K562 (cell line): ENCODE data around the gene ULK1. TPM values are rescaled to one million over a fixed set of nuclear protein-coding genes. Genes with fewer than 3 reads are reported as not detected.
A peak's percentile ranks its signal among the peaks of the same experiment; 100 is the strongest.

Source experiments
- ARNT ChIP-seq, 2 experiments: fragments of 450-650 bp; IDR thresholded peaks; 2 replicates each; pipeline ENCODE4 v1.6.1; 2016; ENCODE audit warnings: mild to moderate bottlenecking in 1 of 2
- CBFB ChIP-seq: sonication (generic); formaldehyde crosslinking; IDR thresholded peaks from 2 replicates; pipeline ENCODE4 v1.4.0; 2020; ENCODE audit warnings: mild to moderate bottlenecking, missing genetic modification reagents
- CXXC5 ChIP-seq: fragments of 250-450 bp; sonication (Bioruptor Pico); IDR thresholded peaks from 2 replicates; pipeline ENCODE4 v1.8.0; 2022; ENCODE audit warnings: inconsistent platforms, mild to moderate bottlenecking, moderate library complexity
- E2F6 ChIP-seq, 2 experiments: IDR thresholded peaks; 2 replicates each; pipeline ENCODE4 v1.6.1; 2011; ENCODE audit warnings: borderline replicate concordance in 1 of 2, control low read depth in 1 of 2, low read depth in 1 of 2, low read length in 1 of 2, mild to moderate bottlenecking in 1 of 2, mixed read lengths in 1 of 2, moderate library complexity in 1 of 2; ENCODE audit not compliant: insufficient read depth in 1 of 2, insufficient read length in 1 of 2, poor library complexity in 1 of 2, severe bottlenecking in 1 of 2; ENCODE audit errors: extremely low read depth in 1 of 2
- EGR1 ChIP-seq: fragments of 450-650 bp; conservative IDR thresholded peaks from 2 replicates; pipeline ENCODE4 v1.6.1; 2017; ENCODE audit warnings: mild to moderate bottlenecking
- FOXK1 ChIP-seq: sonication (generic); formaldehyde crosslinking; IDR thresholded peaks from 2 replicates; pipeline ENCODE4 v1.8.0; 2022; ENCODE audit warnings: missing genetic modification reagents, mild to moderate bottlenecking, borderline replicate concordance
- GABPA ChIP-seq: fragments of 200-800 bp; sonication (Bioruptor generic); conservative IDR thresholded peaks from 2 replicates; pipeline ENCODE4 v1.6.1; 2016; ENCODE audit warnings: low read depth, missing genetic modification characterization, missing compliant biosample characterization
- HDAC1 ChIP-seq, 2 experiments: fragments of 450-650 bp; IDR thresholded peaks; 2 replicates each; pipeline ENCODE4 v1.6.1; 2016 to 2017; ENCODE audit warnings: inconsistent platforms in 1 of 2, mild to moderate bottlenecking in 1 of 2, moderate library complexity in 1 of 2
- HES1 ChIP-seq: fragments of 450-650 bp; IDR thresholded peaks from 2 replicates; pipeline ENCODE4 v1.6.1; 2016; ENCODE audit warnings: low read depth, mild to moderate bottlenecking, moderate library complexity
- JUNB ChIP-seq: fragments of 450-650 bp; formaldehyde crosslinking; conservative IDR thresholded peaks from 2 replicates; pipeline ENCODE4 v1.4.0; 2020; ENCODE audit warnings: mild to moderate bottlenecking
- L3MBTL2 ChIP-seq: fragments of 450-650 bp; IDR thresholded peaks from 2 replicates; pipeline ENCODE4 v1.6.1; 2016; ENCODE audit warnings: mild to moderate bottlenecking, moderate library complexity
- PRDM10 ChIP-seq: fragments of 450-650 bp; IDR thresholded peaks from 2 replicates; pipeline ENCODE4 v1.6.1; 2018; ENCODE audit not compliant: partially characterized antibody
- PURB ChIP-seq: sonication (generic); formaldehyde crosslinking; IDR thresholded peaks from 2 replicates; pipeline ENCODE4 v1.9.0; 2021; ENCODE audit warnings: low read depth, mild to moderate bottlenecking, missing genetic modification reagents
- PYGO2 ChIP-seq: fragments of 450-650 bp; IDR thresholded peaks from 2 replicates; pipeline ENCODE4 v1.6.1; 2016; ENCODE audit warnings: mild to moderate bottlenecking, missing genetic modification characterization, moderate library complexity, missing compliant biosample characterization
- STAT5A ChIP-seq: IDR thresholded peaks from 2 replicates; pipeline ENCODE4 v1.6.1; 2012; ENCODE audit warnings: low read length, inconsistent platforms, borderline replicate concordance
- TFAP4 ChIP-seq: sonication (generic); formaldehyde crosslinking; IDR thresholded peaks from 2 replicates; pipeline ENCODE4 v1.8.0; 2022; ENCODE audit warnings: missing genetic modification reagents, mild to moderate bottlenecking, moderate library complexity, borderline replicate concordance
- ZKSCAN8 ChIP-seq: fragments of 200-800 bp; sonication (Bioruptor generic); IDR thresholded peaks from 2 replicates; pipeline ENCODE4 v1.6.1; 2016; ENCODE audit warnings: missing genetic modification characterization, missing compliant biosample characterization
- ZNF561 ChIP-seq: fragments of 450-650 bp; formaldehyde crosslinking; conservative IDR thresholded peaks from 2 replicates; pipeline ENCODE4 v1.4.0; 2020; ENCODE audit warnings: mild to moderate bottlenecking, moderate library complexity
- ZNF583 ChIP-seq: fragments of 250-450 bp; sonication (Bioruptor Pico); IDR thresholded peaks from 2 replicates; pipeline ENCODE4 v1.4.0; 2020
- ZNF655 ChIP-seq: fragments of 250-450 bp; sonication (Bioruptor Pico); IDR thresholded peaks from 2 replicates; pipeline ENCODE4 v1.5.0; 2021
- polyA plus RNA-seq, 8 experiments: library from polyadenylated mRNA; depleted of rRNA in 4 of 8; stranded (reverse) in 5 of 8; unstranded in 3 of 8; fragments of >200 nt; fragmentation: Nextera tagmentation in 2 of 8; fragmentation: Illumina TruSeq in 1 of 8; extraction: Ambion mirVana in 2 of 8; extraction: Trizol in 1 of 8; gene quantifications; 2 replicates each; pipeline versions ENCODE4 v1.2.1 to v1.2.3, GENCODE V29; 2011 to 2014; ENCODE audit warnings: inconsistent platforms in 1 of 8, missing spikeins in 1 of 8
- total RNA-seq, 7 experiments: library from RNA; depleted of rRNA in 6 of 7; stranded (reverse); fragments of >200 nt in 6 of 7; fragmentation: Illumina TruSeq in 2 of 7; extraction: Trizol in 2 of 7; gene quantifications; 2 replicates each; pipeline versions ENCODE4 v1.2.1 to v1.2.3, GENCODE V29; 2011 to 2021; ENCODE audit warnings: low replicate concordance in 1 of 7

Gene ULK1
- total and polyA plus RNA-seq, 9 of the 15 experiments (the other 6 are each of a cell fraction or from before 2014, with no cell fraction given), result 0.15 to 29.4 (median 2.5) TPM

GRCh38 chr12:131929581-131930456, 35.4 kb downstream of the ULK1 start (continued):
- TF ChIP-seq PRDM10, result no peak
- peak; percentile 42; the same call in 1 of the 2 replicates for TF ChIP-seq TFAP4 (CRISPR knock-in tag)
- no peak for TF ChIP-seq PURB (CRISPR knock-in tag)
- TF ChIP-seq ZKSCAN8 (CRISPR knock-in tag), result no peak
- no peak for TF ChIP-seq ZNF583 (CRISPR knock-in tag)
- TF ChIP-seq PYGO2 (tag), result no peak
- TF ChIP-seq STAT5A, result no peak
- peak; percentile 41; the same call in 1 of the 2 replicates for TF ChIP-seq CXXC5
- TF ChIP-seq JUNB (CRISPR knock-in tag), result no peak
- 0 out of 2 replicates have a peak, but pooled peaks have one; percentile 24 for TF ChIP-seq CBFB (CRISPR knock-in tag)
- TF ChIP-seq HDAC1 (IDR thresholded peaks at IDR 0.05), result peak in 1 of 2 experiments; percentile 46; a peak in 1 of 4 replicates
- TF ChIP-seq GABPA (tag), result no peak
- TF ChIP-seq E2F6 (IDR thresholded peaks at IDR 0.05; ENCODE audit: borderline replicate concordance in 1 of 2, extremely low read depth in 1 of 2, insufficient read depth in 1 of 2, insufficient read length in 1 of 2, low read depth in 1 of 2, low read length in 1 of 2, poor library complexity in 1 of 2, severe bottlenecking in 1 of 2), result peak; percentile 13 to 51
- no peak for TF ChIP-seq FOXK1 (CRISPR knock-in tag)
- TF ChIP-seq L3MBTL2, result peak; percentile 52
- no peak for TF ChIP-seq ARNT (IDR thresholded peaks at IDR 0.05)
- TF ChIP-seq EGR1, result no peak
- TF ChIP-seq ZNF655, result no peak
- TF ChIP-seq ZNF561 (CRISPR knock-in tag), result no peak
- no peak for TF ChIP-seq HES1
